Esophagus squamous epithelium (tissue), 4 donors: ENCODE data around the gene C1QL1.
A peak's percentile ranks its signal among the peaks of the same experiment; 100 is the strongest.

Experiments used
- CTCF ChIP-seq, 6 experiments: fragments of 450-650 bp in 4 of 6; fragments of 200-600 bp in 2 of 6; sonication (generic) in 2 of 6; IDR thresholded peaks; one replicate each; pipeline ENCODE4 v1.5.1; 2016 to 2019; ENCODE audit warnings: antibody characterized with exemption in 6 of 6, mild to moderate bottlenecking in 4 of 6, moderate library complexity in 4 of 6
- POLR2A ChIP-seq, 4 donors: fragments of 450-650 bp; IDR thresholded peaks; one replicate each; pipeline ENCODE4 v1.6.1; 2017; ENCODE audit warnings: antibody characterized with exemption in 4 of 4, mild to moderate bottlenecking in 4 of 4, moderate library complexity in 3 of 4

- TF ChIP-seq POLR2A (IDR thresholded peaks at IDR 0.05): no peak
- TF ChIP-seq CTCF (IDR thresholded peaks at IDR 0.05): peak in 4 of 6 experiments; percentile 7 to 47 (median 34)
Observed at GRCh38 chr17:44911133-44912001, 56.7 kb downstream of the C1QL1 start.
